Smooth muscle cell of trachea (primary cell): ENCODE measurements around the gene PSMG4. TPM values are rescaled to one million over a fixed set of nuclear protein-coding genes. Genes with fewer than 3 reads are reported as not detected.

Source experiments
- total RNA-seq: library from RNA; depleted of rRNA; stranded (reverse); fragments of >200 nt; gene quantifications from 2 replicates; pipeline ENCODE4 v1.2.1, GENCODE V29; 2014

PSMG4 gene, protein sequence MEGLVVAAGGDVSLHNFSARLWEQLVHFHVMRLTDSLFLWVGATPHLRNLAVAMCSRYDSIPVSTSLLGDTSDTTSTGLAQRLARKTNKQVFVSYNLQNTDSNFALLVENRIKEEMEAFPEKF
- 31.7 and 35.2 TPM in 2 replicates for total RNA-seq

DNA sequence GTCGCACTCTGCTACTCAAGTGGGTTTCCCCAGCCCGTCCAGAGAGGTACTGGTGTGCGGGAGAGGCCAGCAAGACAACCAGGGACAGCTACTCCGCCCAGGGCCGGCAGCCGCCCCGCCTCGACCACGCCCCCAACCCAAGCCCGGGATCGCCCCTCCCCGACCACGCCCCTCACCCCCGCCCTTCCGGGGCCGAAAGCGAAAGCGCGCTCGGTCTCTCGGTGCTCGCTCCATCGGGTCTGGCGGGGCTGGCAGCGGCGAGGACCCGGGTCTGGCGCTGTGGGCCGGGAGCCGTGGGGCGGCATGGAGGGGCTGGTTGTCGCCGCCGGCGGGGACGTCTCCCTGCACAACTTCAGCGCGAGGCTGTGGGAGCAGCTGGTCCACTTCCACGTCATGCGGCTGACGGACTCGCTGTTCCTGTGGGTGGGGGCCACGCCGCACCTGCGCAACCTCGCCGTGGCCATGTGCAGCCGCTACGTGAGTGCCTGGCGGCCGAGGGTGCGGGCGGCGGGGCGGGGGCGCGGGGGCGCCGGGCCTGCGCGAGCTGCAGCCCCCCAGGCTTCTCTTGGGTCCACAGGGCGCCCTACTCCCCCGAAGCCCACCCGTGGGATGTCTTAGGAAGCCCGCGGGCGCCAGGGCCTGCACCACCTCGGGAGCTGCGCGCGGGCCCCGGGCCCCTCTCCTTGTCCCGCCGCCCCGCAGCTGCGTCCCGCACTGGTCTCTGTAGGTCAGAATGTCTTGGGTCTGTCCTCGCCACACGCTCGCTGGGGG, at the start of gene PSMG4:
Gene PSMG4, plus strand, starts transcription at position 228 of the 771 bp plus-strand sequence. Its CDS starts 76 bp downstream, at position 304.

DNA sequence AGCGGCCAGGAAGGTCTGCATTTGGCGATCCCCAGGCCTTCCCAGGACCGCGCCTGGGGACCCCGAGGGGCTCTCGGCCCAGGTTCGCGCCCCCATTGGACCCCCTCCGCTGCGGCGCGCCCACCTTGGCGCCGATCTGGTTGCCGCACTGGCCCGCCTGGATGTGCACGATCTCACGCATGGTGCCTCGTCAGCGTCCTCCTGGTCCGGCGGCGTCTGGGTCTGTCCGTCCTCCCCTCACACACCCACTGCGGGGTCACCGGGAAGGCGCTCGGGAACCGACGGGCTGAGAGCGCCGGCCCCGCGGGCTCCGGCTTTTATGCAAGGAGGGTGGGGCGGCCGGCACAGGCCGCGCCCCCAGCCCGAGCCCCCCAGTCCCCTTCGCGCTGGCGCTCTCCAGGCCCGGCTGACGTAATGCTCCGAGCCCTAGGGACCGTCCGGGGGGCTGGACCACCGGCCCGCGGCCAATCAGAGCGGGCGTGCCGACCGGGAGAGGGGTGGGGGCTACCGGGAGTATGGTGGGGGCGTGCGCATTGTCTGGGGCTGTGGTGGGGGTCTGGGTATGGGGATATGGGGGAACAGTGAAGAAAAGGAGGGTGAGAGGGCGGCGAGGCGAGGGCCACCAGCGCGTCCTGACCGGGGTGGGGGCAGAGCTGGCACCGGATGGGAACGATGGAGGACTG, 31.2 kb upstream of the PSMG4 start, which contains the start of gene TUBB2B:
Gene TUBB2B, minus strand, starts transcription at position 291 of the 683 bp plus-strand sequence. Its CDS starts 110 bp downstream, at position 181.

Other genes with a start within 250 kb of the PSMG4 start
- 25.7 and 26.6 TPM in 2 replicates for gene RIPK1, start 190.5 kb upstream of the PSMG4 start, total RNA-seq
- 19.2 and 24.4 TPM in 2 replicates for gene BPHL, start 140.2 kb upstream of the PSMG4 start, total RNA-seq
- gene TUBB2A, start 101.4 kb upstream of the PSMG4 start, total RNA-seq = 63.1 and 116 TPM in 2 replicates
- gene TUBB2B, start 31.3 kb upstream of the PSMG4 start, total RNA-seq = 4.0 and 4.1 TPM in 2 replicates
- 4.7 and 10.3 TPM in 2 replicates for gene SLC22A23, start 198.1 kb downstream of the PSMG4 start, total RNA-seq